Common myeloid progenitor, CD34-positive (primary cell): Measurements from ENCODE around the gene TFB2M.
"Not testable (repeated sequence)": the region's sequence is repeated elsewhere in the genome, so short reads cannot be mapped to it uniquely, and the experiment has no call there.

ENCODE experiments used
- CTCF ChIA-PET: fragments of 350-600 bp; sonication (Branson Sonifier 250); formaldehyde crosslinking; loops from one replicate; lab custom pipeline; 2021; ENCODE audit warnings: antibody characterized with exemption; lab: Charles Lee
- POLR2A ChIA-PET: fragments of 350-600 bp; sonication (Branson Sonifier 250); formaldehyde crosslinking; loops from one replicate; lab custom pipeline; 2021; ENCODE audit warnings: antibody characterized with exemption; lab: Charles Lee
- DNase-seq, 3 donors: peaks; one replicate each; pipeline versions ENCODE4 v3.0.0 to v3.0.0-alpha.2; 2013
- H3K27ac ChIP-seq, 2 experiments: 1 replicate in 1 of 2; 2 replicates in 1 of 2; pipeline ENCODE4 v1.7.0; 2013; ENCODE audit warnings: inconsistent platforms in 2 of 2, low read length in 2 of 2, mild to moderate bottlenecking in 2 of 2, low read depth in 1 of 2, moderate library complexity in 1 of 2; ENCODE audit not compliant: severe bottlenecking in 2 of 2, insufficient read depth in 1 of 2, poor library complexity in 1 of 2
- H3K27me3 ChIP-seq, 5 experiments: replicated peaks in 2 of 5; 1 replicate in 3 of 5; 2 replicates in 2 of 5; pipeline versions ENCODE4 v1.6.1 to v1.7.0; 2013; ENCODE audit warnings: low read length in 4 of 5, mild to moderate bottlenecking in 2 of 5, moderate library complexity in 2 of 5, inconsistent platforms in 1 of 5; ENCODE audit not compliant: insufficient read depth in 5 of 5, control insufficient read depth in 4 of 5
- H3K36me3 ChIP-seq, 4 experiments: 1 replicate in 2 of 4; 2 replicates in 2 of 4; pipeline versions ENCODE4 v1.6.1 to v1.7.0; 2013; ENCODE audit warnings: low read length in 3 of 4, control low read depth in 1 of 4, mild to moderate bottlenecking in 1 of 4; ENCODE audit not compliant: control insufficient read depth in 4 of 4, insufficient read depth in 4 of 4
- H3K4me1 ChIP-seq, 4 experiments: 1 replicate in 3 of 4; 2 replicates in 1 of 4; pipeline versions ENCODE4 v1.6.1 to v1.7.1; 2013; ENCODE audit warnings: low read length in 3 of 4, mild to moderate bottlenecking in 3 of 4, control low read depth in 1 of 4, inconsistent platforms in 1 of 4, moderate library complexity in 1 of 4; ENCODE audit not compliant: control insufficient read depth in 4 of 4, insufficient read depth in 4 of 4; ENCODE audit errors: control extremely low read depth in 1 of 4
- H3K4me3 ChIP-seq, 7 experiments: 1 replicate in 4 of 7; 2 replicates in 3 of 7; pipeline versions ENCODE4 v1.5.1 to v1.7.0; 2013; ENCODE audit warnings: mild to moderate bottlenecking in 7 of 7, low read length in 6 of 7, moderate library complexity in 6 of 7, inconsistent platforms in 2 of 7, low read depth in 2 of 7, control low read depth in 1 of 7; ENCODE audit not compliant: insufficient read depth in 4 of 7, control insufficient read depth in 1 of 7; ENCODE audit errors: extremely low read depth in 1 of 7
- H3K9me3 ChIP-seq, 5 experiments: 1 replicate in 4 of 5; 2 replicates in 1 of 5; pipeline versions ENCODE4 v1.6.1 to v1.7.1; 2013; ENCODE audit warnings: low read length in 4 of 5, mild to moderate bottlenecking in 2 of 5, inconsistent platforms in 1 of 5, low read depth in 1 of 5, moderate library complexity in 1 of 5; ENCODE audit not compliant: control insufficient read depth in 4 of 5, insufficient read depth in 2 of 5; ENCODE audit errors: control extremely low read depth in 1 of 5
- WGBS: methylation state at CpG from one replicate; pipeline ENCODE4 v1.1.5; 2013; ENCODE audit not compliant: insufficient coverage; 5-methylcytosine and 5-hydroxymethylcytosine counted together

The TFB2M gene

GRCh38 chr1:246592695-246593094, 26.6 kb upstream of the TFB2M start:
- H3K36me3 ChIP-seq: peaks cover 9 to 52% (median 25%) of the 10 kb centered on the region in 4 experiments
- no peaks in the 10 kb centered on the region for H3K27me3 ChIP-seq
- ChIA-PET POLR2A (no interaction called here), CTCF (interaction anchor here (0.7 to 2.4 kb wide), 3 partner anchors 9 to 19 kb away, joined by 3 to 11 read pairs (median 5); no protein-coding TSS in a partner anchor)
- H3K9me3 ChIP-seq: peaks cover 0 to 6% (median 0%) of the 10 kb centered on the region in 5 experiments
- H3K27ac ChIP-seq: no peak overlapping the region
- peaks cover 0 to 8% (median 2%) of the 10 kb centered on the region in 4 experiments for H3K4me1 ChIP-seq
- H3K4me3 ChIP-seq: no peak overlapping the region
- DNase-seq: no peak

GRCh38 chr1:246591958-246592357, 25.9 kb upstream of the TFB2M start:
- CTCF ChIA-PET: interaction anchor here (0.7 to 2.4 kb wide), 3 partner anchors 9 to 18 kb away, joined by 3 to 11 read pairs (median 9); no protein-coding TSS in a partner anchor
- H3K27ac ChIP-seq: no peak overlapping the region
- H3K4me3 ChIP-seq: no peak overlapping the region
- peaks cover 0 to 8% (median 5%) of the 10 kb centered on the region in 4 experiments for H3K4me1 ChIP-seq
- H3K36me3 ChIP-seq: peaks cover 9 to 51% (median 20%) of the 10 kb centered on the region in 4 experiments
- H3K9me3 ChIP-seq: peaks cover 0 to 6% (median 0%) of the 10 kb centered on the region in 5 experiments
- POLR2A ChIA-PET: no interaction called here
- DNase-seq: no peak
- no peaks in the 10 kb centered on the region for H3K27me3 ChIP-seq
- 100% methylated on average over 12 of the region's 13 CpGs for WGBS

GRCh38 chr1:246591504-246591903, 25.4 kb upstream of the TFB2M start:
- H3K4me1 ChIP-seq: peaks cover 0 to 9% (median 5%) of the 10 kb centered on the region in 4 experiments

GRCh38 chr1:246591047-246591446, 25.0 kb upstream of the TFB2M start:
- Histone ChIP-seq H3K4me1 (peaks cover 0 to 9% (median 5%) of the 10 kb centered on the region in 4 experiments), H3K9me3 (peaks cover 0 to 6% (median 0%) of the 10 kb centered on the region in 5 experiments), H3K27ac (no peak overlapping the region), H3K4me3 (no peak overlapping the region), H3K36me3 (peaks cover 8 to 43% (median 18%) of the 10 kb centered on the region in 4 experiments), H3K27me3 (no peaks in the 10 kb centered on the region)
- ChIA-PET CTCF (interaction anchor here (0.7 to 2.4 kb wide), 3 partner anchors 10 to 21 kb away, joined by 3 to 11 read pairs (median 9); no protein-coding TSS in a partner anchor), POLR2A (no interaction called here)
- DNase-seq: no peak

More at GRCh38 chr1:246591504-246591903, 25.4 kb upstream of the TFB2M start:
- Histone ChIP-seq H3K4me3 (no peak overlapping the region), H3K9me3 (peaks cover 0 to 6% (median 0%) of the 10 kb centered on the region in 5 experiments), H3K36me3 (peaks cover 8 to 46% (median 18%) of the 10 kb centered on the region in 4 experiments), H3K27me3 (no peaks in the 10 kb centered on the region), H3K27ac (no peak overlapping the region)
- ChIA-PET POLR2A (no interaction called here), CTCF (interaction anchor here (1.6 to 2.4 kb wide), 2 partner anchors 10 to 13 kb away, joined by 9 to 11 read pairs; no protein-coding TSS in a partner anchor)
- 97% methylated on average over 5 of the region's 6 CpGs for WGBS
- DNase-seq: no peak

GRCh38 chr1:246589919-246590318, 23.9 kb upstream of the TFB2M start:
- H3K36me3 ChIP-seq: peaks cover 7 to 38% (median 16%) of the 10 kb centered on the region in 4 experiments
- H3K27ac ChIP-seq, H3K9me3 ChIP-seq, H3K4me3 ChIP-seq, H3K27me3 ChIP-seq, CTCF ChIA-PET: not testable (repeated sequence)
- POLR2A ChIA-PET: interaction anchor here (0.6 kb wide), 1 partner anchor 11 kb away, joined by 3 read pairs; no protein-coding TSS in a partner anchor
- DNase-seq: peak in 1 of 3 donors; percentile 14
- H3K4me1 ChIP-seq: peaks cover 0 to 12% (median 5%) of the 10 kb centered on the region in 4 experiments
- 100% methylated on average over 7 of the region's 10 CpGs for WGBS

GRCh38 chr1:246588159-246588721, 22.2 kb upstream of the TFB2M start:
- Histone ChIP-seq H3K27ac (peak overlapping the region in 1 of 2 experiments; percentile 75), H3K27me3 (no peaks in the 10 kb centered on the region), H3K36me3 (peaks cover 8 to 40% (median 22%) of the 10 kb centered on the region in 4 experiments), H3K4me1 (peaks cover 6 to 29% (median 11%) of the 10 kb centered on the region in 4 experiments), H3K9me3 (peaks cover 0 to 6% (median 0%) of the 10 kb centered on the region in 5 experiments), H3K4me3 (no peak overlapping the region)
- POLR2A ChIA-PET: no interaction called here
- DNase-seq: peak in 2 of 3 donors; percentile 48 to 65
- CTCF ChIA-PET: no interaction called here
- WGBS: no CpG with 5 or more reads among the region's 2 CpGs

GRCh38 chr1:246587606-246588005, 21.5 kb upstream of the TFB2M start:
- Histone ChIP-seq H3K4me1 (peaks cover 6 to 35% (median 17%) of the 10 kb centered on the region in 4 experiments), H3K36me3 (peaks cover 9 to 42% (median 21%) of the 10 kb centered on the region in 4 experiments), H3K27ac (peak overlapping the region; percentile 15 to 75), H3K4me3 (no peak overlapping the region), H3K9me3 (peaks cover 0 to 6% (median 0%) of the 10 kb centered on the region in 5 experiments), H3K27me3 (no peaks in the 10 kb centered on the region)
- CTCF ChIA-PET: interaction anchor here (1.0 kb wide), 1 partner anchor 20 kb away, joined by 3 read pairs; no protein-coding TSS in a partner anchor
- peak in 2 of 3 donors; percentile 50 to 55 for DNase-seq
- POLR2A ChIA-PET: no interaction called here
- 100% methylated on average over 2 of the region's 3 CpGs for WGBS
